ENCODE measurements around the gene ZFHX3.

Gene ZFHX3

DNA sequence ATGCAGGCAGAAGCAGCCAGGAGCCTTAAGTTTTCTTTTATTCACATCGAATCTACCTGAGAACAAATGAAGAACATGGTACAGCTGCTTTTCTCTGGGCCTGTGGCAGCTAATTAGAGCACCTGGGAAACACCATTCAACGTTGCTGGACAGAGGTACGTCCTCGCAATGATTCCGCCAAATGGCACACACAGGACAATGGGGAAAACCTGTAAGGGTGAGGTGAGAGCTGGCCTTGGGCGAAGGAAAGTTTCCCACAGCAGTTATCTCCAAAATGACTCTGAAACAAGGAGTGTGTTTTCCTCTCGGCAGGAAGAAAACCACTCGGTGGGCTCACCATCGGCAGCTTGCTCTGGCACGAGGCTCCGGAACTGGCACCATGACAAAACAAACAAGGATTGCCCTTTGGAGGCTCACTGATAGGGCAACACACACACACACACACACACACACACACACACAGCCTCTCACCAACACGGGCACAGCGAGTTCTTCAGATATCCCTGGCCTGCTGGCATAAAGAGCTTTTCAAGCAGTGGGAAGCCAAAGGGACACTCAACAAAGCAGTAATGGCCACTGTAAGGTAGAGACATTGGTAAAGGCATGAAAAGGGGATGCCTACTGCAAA lies 73.7 kb downstream of the ZFHX3 start:
- DNase-seq (ENCODE audit: low read depth) = no peak

DNA sequence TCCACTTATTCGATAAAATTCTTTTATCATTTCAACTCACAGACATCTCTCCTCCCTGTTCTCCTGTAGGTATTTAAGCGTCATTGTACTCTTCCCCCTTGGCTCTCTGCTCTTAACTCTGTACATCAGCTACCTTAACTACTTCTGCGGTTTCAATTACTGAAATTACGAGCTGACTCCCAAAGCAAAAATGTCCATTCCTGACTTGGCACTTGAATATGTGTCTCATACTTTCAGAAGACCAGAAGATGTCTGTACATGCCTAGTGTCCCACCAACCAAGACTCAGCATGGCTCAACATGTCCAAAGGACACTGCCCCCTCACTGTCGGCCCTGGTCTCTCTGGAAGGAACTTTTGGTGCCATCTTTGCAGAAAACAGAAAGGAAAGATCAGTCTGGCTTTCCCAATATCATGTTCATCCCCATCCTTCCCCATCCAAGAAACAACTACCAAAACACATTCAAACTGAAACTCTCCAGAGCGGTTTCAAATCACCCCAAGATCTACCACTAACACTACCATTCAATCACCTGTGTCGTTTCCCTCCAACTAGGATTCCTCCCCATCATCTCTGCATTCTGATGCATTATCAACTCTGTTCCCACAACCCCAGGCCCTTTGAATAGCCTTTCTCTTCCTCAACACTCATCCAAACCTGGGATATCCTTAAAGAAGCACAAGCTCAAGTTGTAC lies 74.9 kb downstream of the ZFHX3 start:
- DNase-seq (ENCODE audit: low read depth) = no peak

DNA sequence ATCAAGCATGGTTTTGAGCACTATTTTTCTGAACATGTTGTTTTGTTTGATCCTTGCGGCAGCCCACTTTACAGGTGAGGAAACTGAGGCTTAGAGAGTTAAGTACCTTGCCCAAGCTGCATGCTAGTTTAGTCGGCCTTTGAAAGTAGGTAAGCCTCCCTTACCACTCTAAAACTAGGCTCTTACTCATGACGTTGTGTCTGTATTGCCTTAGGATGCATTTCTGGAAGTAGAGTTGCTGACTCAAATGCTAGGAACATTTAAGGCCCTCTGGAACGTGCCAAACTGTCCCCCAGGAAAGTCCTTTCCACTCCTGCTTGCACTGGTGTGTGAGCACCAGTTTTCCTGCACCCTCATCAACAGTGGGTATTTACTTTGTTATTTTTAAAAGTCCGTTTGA lies 76.6 kb downstream of the ZFHX3 start:
- no peak for DNase-seq (ENCODE audit: low read depth)

DNA sequence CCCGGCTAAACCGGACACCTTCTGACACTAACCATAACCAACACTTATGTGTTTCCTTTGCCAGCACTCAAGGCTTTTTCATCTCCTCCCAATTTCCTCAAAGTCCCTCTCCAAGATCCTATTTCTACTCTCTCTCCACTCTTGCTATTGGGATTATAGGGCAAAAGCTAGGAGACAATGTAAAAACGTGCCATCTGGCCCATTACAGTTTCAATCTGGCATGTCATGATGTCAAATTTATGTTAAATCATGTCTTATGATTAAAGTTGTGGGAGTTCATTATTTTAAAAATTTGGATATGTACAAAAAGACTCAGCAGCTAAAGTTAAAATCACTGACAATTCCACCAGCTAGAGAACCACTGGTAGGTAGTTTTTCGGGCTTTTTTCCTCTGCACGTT lies 77.3 kb downstream of the ZFHX3 start:
- no peak for DNase-seq (ENCODE audit: low read depth)

DNA sequence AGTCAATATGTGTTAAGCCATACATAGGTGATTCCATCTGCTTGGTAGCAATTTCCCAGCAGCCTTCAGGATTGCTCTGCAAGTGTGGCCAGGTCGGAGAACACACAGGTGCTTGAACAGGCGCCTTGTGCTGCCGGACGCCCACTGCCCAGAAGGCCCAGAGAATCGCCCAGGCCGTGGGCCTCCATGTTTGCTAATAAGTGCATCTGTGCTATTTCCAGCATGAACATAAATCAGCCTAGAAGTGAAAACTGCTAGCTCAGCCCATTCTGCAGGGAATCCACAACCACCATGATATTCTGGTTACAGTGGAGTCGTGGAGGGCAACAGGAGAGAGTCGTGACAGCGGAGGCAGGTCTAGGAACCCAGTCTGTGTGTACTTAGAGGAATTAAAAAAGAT lies 78.1 kb downstream of the ZFHX3 start:
- DNase-seq (ENCODE audit: low read depth) = no peak

DNA sequence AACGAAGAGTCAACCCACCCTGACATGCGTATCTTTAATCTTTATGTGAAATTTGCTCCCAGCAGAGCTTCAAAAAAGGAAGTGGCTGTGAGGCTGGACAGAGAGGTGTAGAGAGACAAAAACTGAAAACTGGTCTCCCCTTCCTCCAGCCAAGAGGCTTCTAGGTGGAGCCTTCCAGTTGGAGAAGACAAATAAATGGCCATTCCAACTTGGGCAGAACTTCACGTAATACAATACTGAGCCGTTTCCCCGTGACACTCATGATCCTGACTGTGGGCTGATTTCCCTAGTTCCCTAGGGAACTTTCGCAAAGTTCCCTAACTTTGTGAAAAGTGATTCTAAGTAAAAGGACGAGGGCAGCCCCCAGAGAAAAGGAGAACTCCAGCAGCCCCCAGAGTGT lies 78.8 kb downstream of the ZFHX3 start:
- no peak for DNase-seq (ENCODE audit: low read depth)

DNA sequence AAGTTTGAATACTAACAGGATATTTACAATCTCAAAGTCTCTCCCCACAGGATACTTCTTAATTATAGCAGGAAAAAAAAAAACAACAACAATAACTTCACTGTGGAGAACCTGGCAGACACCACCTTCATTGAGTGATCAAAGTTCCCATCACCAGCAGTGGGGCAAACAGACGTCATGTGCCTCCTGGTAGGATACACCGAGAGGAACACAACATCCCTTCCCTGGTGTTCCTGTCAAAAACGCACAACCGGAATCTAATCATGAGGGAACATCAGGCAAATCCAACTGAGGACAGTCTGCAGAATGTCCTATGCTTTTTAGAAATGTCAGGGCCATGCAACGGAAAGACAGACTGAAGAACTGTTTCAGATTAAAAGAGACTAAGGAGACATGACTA lies 80.0 kb downstream of the ZFHX3 start:
- no peak for DNase-seq (ENCODE audit: low read depth)

DNA sequence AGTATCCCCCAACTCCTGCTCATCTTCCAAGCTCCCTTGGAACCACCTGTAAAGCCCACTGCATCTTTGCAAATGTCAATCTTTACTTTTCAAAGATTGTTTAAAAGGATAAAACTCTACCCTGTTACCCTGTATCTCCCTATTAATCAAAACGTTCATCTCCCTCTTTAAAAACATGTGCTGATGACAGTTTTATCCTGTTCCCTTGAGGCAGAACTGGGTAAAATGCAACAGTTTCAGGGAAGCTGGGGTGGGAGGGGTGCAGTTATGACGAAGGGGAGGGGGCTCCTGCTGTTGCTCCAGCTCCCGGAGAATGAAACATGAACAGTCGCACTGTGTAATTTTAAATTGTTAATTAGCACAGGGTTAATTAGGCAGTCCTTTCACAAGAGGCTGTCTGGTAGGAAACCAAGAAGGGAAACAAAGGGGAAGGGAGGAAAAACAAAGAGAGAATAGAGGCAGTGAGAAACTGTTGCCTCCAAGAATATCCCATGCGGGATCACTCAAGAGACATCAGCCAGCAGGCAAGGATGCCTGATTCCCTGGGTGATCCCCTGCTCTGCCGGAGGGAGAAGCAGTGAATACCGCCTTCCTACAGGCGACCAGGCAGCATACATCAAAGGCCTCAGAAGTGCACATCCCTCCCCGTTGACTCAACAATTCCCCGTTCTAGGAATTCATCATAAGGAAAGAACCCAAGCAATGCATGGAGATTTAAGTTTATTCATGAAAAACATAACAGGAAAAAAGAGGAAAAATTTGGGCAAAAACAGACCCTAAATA lies 84.2 kb downstream of the ZFHX3 start:
- no peak for DNase-seq (ENCODE audit: low read depth)

DNA sequence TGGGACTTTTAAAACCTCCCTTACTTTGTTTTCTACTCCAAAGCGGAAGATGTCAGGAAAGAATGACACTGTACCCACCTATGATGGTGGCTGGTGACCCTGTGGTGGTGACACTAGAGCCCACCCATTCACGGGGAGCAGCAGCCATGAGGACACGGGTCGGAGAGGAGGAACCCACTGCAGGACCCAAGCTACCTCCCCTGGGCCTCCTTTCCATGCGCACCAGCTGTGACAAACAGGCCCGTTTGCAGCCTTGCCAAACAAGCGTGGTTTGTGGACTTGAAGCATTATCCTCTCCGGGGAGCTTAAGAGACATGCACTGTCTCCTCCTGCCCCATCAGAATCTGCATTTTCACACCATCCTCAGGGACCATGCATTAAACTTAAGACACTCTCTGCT lies 85.6 kb downstream of the ZFHX3 start:
- DNase-seq (ENCODE audit: low read depth) = no peak

DNA sequence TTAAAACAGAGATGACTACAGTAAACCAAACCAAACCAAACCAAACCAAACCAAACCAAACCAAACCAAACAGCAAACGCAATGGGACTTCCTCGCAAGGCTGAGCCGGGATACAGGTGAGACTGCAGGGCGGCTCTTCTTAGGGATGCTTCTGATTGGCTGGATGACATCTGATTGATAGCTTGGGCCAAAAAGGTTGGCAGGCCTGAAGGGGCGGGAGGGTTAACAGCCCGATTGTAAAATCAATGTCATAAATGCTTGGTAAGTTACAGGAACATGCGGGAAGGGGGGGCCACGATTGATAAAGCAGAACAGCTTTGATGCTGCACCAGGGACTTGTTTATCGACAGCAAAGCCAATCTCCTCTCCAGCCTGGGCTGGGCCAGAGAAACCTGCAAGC lies 86.1 kb downstream of the ZFHX3 start:
- no peak for DNase-seq (ENCODE audit: low read depth)

DNA sequence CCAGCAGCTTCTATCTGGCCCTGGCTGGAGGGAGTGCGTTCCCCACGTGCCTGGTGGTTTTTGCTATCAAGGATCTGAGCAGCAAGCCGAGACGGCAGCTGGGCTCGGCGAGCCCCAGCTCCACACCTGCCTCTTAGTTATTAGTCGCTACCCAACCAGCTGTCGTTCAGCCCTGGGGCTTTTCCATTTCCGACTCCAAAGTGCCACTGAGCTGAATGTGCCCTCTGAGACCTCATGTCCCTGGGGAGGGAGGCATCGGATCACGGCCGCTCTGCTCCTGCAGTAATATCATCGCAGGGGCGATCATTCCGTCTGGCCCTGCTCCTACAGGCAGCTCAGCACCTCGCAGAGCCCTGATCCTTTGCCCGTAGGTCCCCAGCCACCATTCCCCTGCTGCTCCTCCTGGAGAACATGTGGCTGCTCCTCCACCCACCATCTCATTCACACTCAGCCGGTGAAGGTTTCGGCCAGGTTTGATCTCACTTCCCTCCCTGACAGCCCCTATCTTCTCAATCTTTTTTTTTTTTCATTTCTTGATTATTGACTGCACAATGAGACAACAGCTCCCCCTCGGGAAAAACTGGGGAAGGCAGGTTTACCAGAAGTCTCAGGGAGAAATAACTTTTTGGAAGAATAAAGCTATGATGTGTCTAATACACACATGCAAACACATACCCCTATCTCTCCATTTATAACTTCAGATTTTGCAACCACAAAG lies 86.7 kb downstream of the ZFHX3 start:
- no peak for DNase-seq (ENCODE audit: low read depth)

DNA sequence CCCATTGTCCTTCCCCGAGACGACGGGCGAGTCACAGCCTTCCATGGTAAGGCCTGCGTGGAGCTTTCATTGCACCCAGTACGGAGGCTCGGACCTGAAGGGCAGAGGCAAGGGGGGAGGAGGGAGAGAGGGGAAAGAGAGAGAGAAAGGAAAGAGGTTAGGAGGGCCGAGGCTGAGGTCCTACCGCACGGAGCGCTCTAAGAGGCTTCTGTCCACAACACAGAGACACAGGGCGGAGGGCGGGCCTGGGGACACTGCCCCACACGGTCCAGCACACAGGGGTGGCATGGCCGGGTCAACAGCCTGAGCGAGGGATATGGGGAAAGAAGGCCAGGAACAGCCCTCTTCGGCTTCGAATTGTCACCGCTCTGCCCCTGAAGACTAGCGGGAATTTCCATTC lies 87.8 kb downstream of the ZFHX3 start:
- no peak for DNase-seq (ENCODE audit: low read depth)

DNA sequence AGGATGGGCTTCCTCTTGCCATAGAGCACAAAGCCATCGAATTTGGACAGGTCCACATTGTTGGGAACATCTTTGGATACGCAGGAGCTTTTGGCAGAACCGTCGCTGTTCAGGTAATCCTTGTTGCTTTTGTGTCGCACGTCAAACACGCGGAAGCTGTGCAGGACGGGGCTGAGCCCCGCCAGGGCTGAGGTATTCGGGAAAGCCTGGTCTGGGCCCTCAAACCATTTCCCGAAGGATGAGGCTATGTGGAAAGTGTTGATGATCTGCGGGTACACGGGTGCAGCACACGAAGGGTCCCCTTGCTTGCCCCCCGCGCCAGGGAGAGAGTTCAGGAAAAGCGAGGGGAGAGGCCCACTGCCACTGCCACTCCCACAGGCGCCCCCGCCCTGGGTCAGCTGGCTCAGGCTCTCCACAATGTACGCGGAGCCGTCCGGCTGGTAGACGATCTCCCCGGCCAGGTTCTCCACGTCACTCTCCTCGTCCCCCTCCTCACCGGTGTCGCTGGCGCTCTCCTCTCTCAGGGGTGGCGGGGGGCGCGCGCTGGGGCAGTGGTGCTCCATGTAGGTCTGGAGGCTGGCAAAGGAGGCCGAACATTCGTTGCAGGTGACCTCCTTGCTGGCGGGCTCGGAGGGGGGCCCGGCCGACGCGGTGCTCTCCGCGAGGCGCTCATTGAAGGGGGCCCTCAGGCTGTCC lies 88.5 kb downstream of the ZFHX3 start:
- no peak for DNase-seq (ENCODE audit: low read depth)

DNA sequence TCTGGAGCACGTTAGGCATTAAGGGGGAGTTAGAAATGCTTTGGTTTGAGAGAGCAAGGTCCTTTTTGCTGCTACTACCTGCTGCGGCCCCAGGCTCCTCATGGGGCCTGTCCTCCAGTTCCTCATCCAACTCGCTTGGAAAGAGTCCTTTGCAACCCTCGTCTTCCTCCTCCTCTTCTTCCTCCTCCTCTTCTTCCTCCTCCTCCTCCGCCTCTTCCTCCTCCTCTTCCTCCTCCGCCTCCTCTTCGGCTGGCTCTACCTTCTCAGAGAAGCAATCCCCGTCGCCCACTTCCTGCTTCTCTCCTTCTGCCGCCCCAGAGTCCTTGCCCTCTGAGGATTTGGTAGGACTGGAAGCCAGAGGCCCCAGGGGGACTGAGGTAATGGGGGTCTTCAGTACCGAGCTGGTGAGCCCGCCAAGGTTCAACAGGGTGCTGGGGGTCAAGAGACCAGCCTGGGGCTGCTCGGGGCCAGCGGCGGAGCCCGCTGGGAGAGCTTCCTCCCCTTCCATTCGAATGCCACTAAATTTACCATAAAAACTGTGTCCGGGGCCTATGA lies 89.3 kb downstream of the ZFHX3 start:
- no peak for DNase-seq (ENCODE audit: low read depth)

DNA sequence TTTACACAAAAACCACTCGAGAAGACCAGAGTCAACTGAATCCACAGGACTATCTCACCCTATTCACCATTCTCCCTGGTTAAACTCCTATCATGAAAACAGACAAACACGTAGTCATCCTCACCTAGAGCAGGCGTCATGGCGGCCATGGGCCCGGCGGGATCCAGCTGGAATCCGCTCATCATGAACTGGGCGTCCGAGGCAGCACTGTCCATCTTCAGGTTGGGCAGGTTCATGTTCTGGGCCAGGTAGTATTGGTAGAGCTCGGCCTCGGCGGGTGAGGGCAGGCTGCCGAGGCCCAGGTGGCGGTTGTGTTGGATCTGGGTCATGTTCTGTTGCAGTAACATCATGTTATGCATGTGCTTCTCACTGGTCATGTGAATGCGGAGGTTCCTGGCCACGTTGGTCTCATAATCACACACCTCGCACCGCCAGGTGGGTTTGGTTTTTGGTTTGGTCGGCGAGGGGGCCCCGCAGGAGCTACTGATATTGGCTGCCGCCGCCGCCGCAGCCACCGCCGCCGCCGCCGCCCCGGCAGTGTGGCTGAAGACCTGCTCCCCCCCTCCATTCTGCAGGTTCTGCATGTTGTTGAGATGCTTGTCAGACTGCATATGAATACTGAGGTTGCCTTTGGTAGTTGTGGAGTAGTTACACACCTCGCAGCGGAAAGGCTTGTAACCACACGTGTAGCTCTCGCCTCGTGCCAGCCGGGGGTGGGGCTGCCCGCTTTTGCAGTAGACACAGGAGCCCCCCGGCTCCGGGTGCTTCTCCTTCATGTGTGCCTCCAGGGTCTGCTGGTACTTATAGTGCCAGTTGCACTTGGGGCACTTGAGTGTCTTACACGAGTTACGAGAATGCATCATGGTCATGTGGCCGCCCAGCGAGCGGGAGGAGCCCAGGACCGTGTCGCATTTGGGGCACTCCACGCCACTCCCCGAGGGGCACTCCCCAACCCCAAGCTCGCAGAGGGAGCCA lies 90.3 kb downstream of the ZFHX3 start:
- DNase-seq (ENCODE audit: low read depth) = no peak

DNA sequence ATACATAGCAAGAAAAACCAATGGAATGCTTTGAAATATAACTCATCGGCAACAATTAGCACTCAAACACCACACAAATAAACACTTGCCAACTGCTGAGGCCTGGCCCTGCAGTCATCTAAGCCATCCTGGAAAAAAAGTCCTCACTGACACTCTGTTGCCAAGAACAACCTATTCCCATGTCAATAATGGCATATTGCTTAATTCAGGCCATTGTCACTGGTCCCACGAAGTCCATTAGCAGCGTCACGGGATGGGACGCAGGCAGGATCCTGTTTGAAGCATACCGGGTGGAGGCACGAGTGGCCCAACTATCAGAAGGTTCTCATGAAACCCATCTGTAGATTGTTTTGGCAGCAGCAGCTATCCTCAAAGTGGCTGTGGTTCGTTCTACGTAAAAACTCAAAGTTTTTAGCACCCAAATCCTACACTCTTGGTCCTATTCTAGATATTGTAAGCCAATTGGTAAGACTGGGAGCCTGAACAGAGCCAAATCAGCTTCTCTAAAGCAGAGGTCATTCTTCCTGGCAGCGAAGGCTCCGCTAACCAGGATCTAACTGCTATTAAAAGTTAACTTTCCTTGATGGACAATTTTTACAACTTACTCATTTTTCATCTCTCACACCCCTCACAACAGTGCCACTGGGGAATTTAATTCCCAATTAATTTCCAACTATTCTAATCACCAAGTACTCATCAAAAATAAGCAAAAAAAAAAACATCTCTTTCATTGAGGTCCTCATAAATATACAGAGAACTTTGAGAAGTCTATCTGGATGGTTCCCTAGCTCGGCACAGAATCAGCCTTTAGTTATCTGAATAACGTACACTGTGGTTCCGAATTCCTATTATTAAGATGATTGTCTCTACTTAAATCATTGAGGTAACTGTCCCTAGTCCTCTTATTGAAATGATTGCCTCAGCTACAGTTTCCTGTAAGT lies 91.5 kb downstream of the ZFHX3 start:
- DNase-seq (ENCODE audit: low read depth) = no peak

DNA sequence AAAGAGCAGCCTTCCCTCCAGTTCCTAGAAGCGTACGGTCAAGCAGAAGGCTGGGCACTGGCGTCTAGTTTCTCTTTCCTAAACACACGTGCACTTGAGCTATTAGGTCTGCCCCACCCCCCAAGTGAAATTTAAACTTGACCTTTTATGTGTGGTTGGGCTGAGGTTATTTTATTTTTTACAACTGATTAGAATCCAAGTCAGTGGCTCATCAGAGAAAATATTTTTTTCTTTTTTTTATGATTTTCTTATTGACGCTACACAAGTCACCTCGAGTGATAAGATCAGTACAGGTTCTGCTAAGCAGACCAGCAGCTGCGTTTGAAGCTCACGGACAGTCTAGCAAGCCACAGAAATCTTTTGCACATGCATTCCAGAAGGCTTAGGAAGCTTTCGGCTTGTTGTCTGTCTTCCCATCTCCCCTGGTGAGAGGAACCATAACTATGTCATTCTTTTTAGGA lies 95.1 kb downstream of the ZFHX3 start:
- no peak for DNase-seq (ENCODE audit: low read depth)

DNA sequence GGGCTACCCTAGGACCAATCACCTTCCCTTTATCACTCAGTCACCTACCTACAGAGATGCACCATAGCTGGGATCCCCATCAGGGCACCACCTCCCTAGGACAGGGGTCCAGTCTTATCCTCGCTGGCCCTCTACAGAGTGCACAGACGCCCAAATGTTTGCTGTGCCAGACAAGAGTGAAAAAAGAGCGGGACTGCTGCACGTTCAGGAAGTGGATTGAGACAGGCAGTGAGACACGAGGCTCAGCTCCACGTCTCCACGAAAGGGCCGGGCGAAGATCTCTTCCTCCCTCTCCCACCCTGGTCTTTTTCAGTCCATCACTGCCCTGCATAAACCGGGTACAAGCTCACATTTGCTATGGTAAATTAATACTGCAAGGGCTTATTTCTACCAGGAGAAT lies 95.5 kb downstream of the ZFHX3 start:
- DNase-seq (ENCODE audit: low read depth) = no peak

DNA sequence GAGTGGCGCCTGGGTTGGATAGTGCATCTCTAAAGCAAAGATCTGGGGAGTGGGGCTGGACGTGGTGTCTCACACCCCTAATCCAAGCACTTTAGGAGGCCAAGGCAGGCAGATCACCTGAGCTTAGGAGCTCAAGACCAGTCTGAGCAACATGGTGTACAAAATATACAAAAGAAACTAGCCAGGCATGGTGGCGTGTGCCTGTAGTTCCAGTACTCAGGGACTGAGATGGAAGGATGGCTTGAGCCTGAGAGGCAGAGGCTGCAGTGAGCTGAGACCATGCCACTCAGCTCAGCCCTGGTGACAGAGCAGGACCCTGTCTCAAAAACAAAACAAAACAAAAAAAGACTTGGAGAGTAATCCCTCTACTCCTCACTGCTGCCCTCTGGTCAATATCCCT lies 96.0 kb downstream of the ZFHX3 start:
- no peak for DNase-seq (ENCODE audit: low read depth)

All from HS-5 (cell line).